Left forelimb (tissue), 1 donor: ENCODE results near the gene ACTR3C.
A peak's percentile ranks its signal among the peaks of the same experiment; 100 is the strongest.

Source experiments
- DNase-seq: peaks from one replicate; pipeline ENCODE4 v3.0.0-alpha.2; 2018; ENCODE audit warnings: low spot score

ACTR3C gene

GRCh38 chr7:150359622-150360362, 36.4 kb upstream of the ACTR3C start:
- no peak for DNase-seq

GRCh38 chr7:150358988-150359621, 35.8 kb upstream of the ACTR3C start:
- DNase-seq: no peak

DNA sequence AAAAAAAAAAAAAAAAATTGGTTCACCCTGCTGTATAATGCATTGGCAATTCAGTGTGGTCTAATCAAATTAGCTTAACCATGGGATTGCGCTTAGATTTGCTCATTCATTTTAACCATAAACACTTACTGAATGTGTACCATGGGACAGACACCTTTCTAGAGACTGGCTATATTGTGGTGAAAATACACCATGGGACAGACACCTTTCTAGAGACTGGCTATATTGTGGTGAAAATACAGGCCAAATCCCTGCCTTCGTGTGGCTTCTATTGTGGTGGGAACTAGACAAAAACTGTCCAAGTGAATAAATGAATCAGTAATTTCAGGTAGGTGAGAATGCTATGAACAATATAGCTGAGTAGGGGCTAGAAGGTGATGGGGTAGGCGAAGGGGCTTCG, 35.1 kb upstream of the ACTR3C start:
- DNase-seq: no peak

GRCh38 chr7:150357771-150358427, 34.6 kb upstream of the ACTR3C start:
- no peak for DNase-seq

DNA sequence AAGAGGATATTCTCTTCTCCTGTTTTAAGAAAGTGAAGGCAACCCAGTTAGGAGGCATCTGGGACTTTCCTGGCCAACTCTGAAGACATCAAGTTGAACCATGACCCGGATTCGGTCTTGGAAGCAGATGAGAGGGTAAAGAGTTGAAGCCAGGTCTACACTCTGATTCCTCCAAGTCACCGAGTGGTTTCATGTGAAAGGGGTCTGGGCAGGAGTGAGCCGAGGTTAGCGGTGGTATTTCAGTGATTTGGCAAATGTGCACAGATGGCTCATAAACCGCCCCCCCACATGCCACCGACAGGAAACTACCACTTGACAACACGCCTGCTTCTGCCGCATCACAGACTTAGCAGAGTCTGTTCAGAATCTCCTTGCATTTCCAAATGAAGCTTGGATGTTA, 33.9 kb upstream of the ACTR3C start:
- DNase-seq: no peak

DNA sequence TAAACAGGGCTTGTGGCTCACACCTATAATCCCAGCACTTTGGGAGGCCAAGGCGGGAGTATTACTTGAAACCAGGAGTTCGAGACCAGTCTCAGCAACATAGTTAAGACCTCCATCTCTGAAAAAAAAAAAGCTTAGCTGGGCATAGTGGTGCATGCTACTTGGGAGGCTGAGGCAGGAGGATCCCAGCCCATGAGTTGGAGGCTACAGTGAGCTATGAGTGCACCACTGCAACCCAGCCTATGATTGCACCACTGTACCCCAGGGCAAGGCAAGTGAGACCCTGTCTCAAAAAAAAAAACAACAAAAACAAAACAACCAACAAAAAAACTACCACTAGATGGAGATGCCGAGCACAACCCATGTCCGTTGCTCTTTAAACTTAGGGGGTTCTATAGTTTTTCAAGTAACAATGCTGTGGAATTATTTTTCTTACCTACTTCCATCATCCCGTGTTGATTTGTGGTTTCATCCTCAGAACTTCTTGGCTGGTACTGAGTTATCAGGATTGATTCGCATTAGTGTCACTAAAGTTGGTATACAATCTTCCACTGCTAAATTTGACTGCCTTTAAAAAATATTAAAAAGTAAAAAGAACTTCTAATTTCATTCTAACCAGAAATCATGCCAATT, 33.0 kb upstream of the ACTR3C start:
- DNase-seq: no peak

DNA sequence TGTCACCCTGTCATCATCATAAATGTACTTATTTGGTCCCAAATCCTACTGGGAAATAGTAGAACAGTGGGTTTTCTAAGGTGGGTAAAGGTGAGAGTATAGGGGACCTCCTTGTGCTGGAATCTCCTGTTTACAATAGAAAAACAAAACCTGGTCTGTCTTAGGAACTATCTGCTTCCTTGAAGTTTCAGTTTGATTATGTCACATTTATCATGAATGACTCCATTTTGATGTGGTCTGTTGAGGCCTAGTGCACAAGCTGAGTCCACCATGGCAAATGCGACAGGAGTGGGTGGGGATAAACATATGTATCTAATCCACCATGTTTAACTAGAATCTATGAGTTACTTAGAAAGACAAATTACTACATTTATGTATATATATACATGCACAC, 32.3 kb upstream of the ACTR3C start:
- no peak for DNase-seq

- DNase-seq: no peak
Observed at GRCh38 chr7:150351587-150352194, 28.3 kb upstream of the ACTR3C start.

DNA sequence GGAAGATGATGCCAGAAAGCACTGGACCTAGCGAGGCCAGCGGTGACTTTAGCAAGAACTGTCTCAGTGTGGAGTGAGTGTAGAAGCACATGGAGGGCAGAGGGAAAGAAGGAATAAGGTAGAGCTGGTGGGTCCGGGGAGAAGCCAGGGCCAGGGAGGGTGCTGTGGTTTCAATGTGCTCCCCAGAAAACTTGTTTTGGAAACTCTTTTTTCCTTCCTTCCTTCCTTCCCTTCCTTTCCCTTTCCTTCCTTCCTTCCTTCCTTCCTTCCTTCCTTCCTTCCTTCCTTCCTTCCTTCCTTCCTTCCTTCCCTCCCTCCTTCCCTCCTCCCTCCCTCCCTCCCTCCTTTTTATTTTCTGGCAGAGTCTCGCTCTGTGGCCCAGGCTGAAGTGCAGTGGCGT, 23.6 kb upstream of the ACTR3C start:
- no peak for DNase-seq

GRCh38 chr7:150345012-150345411, 21.7 kb upstream of the ACTR3C start:
- DNase-seq: no peak

DNA sequence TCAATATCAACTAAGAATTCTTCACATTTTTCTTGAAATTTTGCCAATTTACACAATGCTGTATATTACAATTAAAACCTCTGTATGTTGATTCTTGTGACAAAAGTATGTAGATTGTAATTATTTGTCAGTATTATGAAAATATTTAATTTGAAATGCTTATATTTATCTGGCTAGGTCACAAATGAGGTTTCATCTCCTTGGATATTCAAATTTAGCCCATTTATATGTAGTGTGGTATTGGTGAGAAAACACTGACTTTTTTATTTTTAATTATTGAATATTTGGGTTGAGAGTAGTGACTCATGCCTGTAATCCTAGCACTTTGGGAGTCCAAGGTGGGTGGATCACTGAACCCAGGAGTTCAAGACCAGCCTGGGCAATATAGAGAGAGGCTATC, 21.0 kb upstream of the ACTR3C start:
- no peak for DNase-seq

- DNase-seq: no peak
Observed at GRCh38 chr7:150343225-150343624, 19.9 kb upstream of the ACTR3C start.

- DNase-seq: no peak
Observed at GRCh38 chr7:150342121-150342408, 18.7 kb upstream of the ACTR3C start.

DNA sequence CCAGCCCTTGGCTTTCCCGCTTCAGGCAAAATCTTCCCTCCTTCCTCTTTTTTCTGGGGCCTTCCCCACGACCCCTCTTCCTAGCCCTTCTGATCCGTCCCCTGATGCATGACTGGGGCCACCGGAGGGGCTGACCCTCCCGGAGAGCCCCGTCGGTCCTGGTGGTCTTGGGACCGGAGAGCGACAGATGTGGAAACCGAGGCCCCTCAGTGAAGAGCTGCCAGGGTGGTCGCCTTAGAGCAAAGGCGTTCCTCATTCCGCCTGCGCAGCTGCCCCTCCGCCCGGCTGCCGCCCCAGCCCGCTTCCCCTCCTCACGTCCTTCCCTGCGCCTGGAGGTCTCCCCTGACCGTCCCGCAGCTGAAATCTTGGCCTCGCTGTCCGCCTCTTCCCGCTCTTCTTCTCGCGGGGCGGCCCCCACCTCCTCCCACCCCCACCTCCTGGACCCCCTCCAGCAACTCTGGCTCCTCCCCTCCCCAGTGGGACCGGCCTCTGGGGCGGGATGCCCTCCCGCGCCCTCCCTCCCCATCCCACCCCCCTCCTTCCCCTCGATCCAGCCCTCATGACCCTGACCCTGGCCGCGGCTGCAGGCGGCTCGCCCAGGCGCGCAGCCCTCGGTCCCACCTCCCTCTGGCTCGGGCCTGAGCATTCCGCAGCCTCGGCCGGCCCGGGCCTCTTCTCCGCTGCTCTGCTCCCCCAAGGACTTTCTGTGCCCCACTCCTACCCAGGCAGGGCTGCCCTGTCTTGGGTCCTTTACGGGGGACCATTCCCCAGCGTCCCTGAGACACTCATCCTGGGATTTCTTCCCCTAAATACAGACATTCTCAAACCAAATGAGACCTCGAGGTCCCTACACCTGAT, 18.1 kb upstream of the ACTR3C start, which contains the start of gene RARRES2:
Gene RARRES2 (minus strand): TSS at position 367 of the 858 bp plus-strand sequence. CDS start 1,020 bp downstream, outside the sequence.
- peak; percentile 81 for DNase-seq

DNA sequence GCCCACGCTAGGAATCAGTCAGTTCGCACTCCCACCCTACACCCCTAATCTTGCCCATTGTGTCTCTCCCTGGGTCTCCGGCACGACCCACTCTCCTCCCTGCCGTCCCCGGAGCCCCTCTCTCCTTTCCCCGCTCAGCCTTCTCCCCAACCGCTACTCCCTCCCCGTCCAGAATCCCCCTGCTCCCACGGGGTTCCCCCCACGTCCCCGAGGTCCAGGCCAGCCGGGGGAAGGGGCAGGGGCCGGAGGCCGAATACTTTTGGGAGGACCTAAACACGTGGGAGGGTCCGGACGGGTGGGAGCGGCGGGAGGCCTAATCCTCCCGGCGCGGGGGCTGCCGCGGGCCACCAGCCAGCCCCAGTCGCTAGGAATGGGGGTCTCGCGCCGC, 17.5 kb upstream of the ACTR3C start:
- no peak for DNase-seq

GRCh38 chr7:150340024-150340749, 16.8 kb upstream of the ACTR3C start:
- DNase-seq: no peak

DNA sequence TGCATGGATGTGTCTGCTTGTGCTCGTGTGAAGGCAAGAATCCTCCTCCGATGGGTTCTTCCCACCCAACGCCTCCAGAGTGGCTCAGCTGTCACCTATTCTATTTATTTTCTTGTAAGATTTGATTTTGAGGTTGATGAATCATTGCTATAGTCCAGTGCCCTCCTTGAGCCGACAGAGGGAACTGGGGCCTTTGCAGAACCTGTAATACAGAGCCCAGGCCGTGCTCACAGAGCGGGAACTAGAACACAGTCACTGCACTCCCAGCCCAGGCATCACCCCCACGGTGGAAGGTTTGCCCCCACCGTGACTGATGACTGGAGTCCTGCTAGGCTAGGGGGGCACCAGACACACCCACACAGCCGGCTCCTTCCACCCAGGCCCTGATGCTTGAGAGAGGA, 16.1 kb upstream of the ACTR3C start:
- no peak for DNase-seq

- no peak for DNase-seq
Observed at GRCh38 chr7:150338166-150338829, 15.0 kb upstream of the ACTR3C start.

DNA sequence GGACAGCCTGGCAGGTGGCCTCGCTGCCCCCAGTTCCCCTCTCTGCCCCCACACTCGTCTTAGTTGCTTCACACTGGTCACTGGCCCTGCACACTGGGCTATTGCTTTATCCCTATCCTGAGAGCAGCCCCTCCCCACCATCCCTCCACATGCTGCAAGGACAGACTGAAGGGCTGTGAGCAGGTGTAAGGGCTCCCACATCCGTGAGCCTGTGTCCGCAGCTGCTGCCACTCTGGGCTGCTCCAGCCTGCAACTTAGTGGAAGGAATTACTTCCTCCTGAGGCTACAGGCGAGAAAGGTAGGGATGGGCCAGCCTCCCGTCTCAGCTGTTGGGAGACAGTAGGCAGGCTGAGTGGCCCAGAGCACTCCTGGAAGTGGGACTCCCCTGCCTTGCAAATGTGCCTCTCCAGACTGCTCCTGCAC, 14.3 kb upstream of the ACTR3C start:
- DNase-seq: no peak

GRCh38 chr7:150337179-150337578, 13.8 kb upstream of the ACTR3C start:
- no peak for DNase-seq
